Thymus (tissue), 11 donors: ENCODE data around the gene SLC39A11. TPM values are rescaled to one million over a fixed set of nuclear protein-coding genes. Genes with fewer than 3 reads are reported as not detected.
A peak's percentile ranks its signal among the peaks of the same experiment; 100 is the strongest.

Experiments used
- DNase-seq, 9 donors: peaks; one replicate each; pipeline ENCODE4 v3.0.0-alpha.2; 2013; ENCODE audit warnings: low spot score in 9 of 9, low read depth in 6 of 9, missing footprints in 1 of 9
- H3K27ac ChIP-seq, 2 donors: one replicate each; pipeline ENCODE4 v1.5.1; 2013; ENCODE audit warnings: control low read depth in 1 of 2, low read depth in 1 of 2, low read length in 1 of 2, mild to moderate bottlenecking in 1 of 2, moderate library complexity in 1 of 2
- H3K27me3 ChIP-seq, 2 donors: one replicate each; pipeline ENCODE4 v1.5.1; 2013; ENCODE audit warnings: low read length in 1 of 2; ENCODE audit not compliant: control insufficient read depth in 2 of 2, insufficient read depth in 1 of 2
- H3K36me3 ChIP-seq, 2 donors: one replicate each; pipeline ENCODE4 v1.5.1; 2013; ENCODE audit warnings: low read length in 1 of 2, mild to moderate bottlenecking in 1 of 2, moderate library complexity in 1 of 2; ENCODE audit not compliant: control insufficient read depth in 2 of 2, insufficient read depth in 2 of 2
- H3K4me1 ChIP-seq, 2 donors: one replicate each; pipeline ENCODE4 v1.5.1; 2013; ENCODE audit warnings: low read length in 2 of 2; ENCODE audit not compliant: control insufficient read depth in 2 of 2, insufficient read depth in 2 of 2
- H3K4me3 ChIP-seq, 2 donors: one replicate each; pipeline ENCODE4 v1.5.1; 2013; ENCODE audit warnings: low read length in 2 of 2, control low read depth in 1 of 2, mild to moderate bottlenecking in 1 of 2
- H3K9me3 ChIP-seq, 2 donors: one replicate each; pipeline ENCODE4 v1.5.1; 2013; ENCODE audit warnings: low read length in 1 of 2, mild to moderate bottlenecking in 1 of 2; ENCODE audit not compliant: control insufficient read depth in 2 of 2, insufficient read depth in 1 of 2
- whole genome bisulfite sequencing: extraction: QIAGEN DNeasy Blood & Tissue Kit; methylation state at CpG from one replicate; pipeline ENCODE4 v1.1.7; 2013; 5-methylcytosine and 5-hydroxymethylcytosine counted together
- polyA plus RNA-seq: library from polyadenylated mRNA; stranded (reverse); fragments of 200-250 nt; gene quantifications from one replicate; pipeline ENCODE4 v1.2.3, GENCODE V29; 2013
- total RNA-seq: library from RNA; stranded (reverse); fragments of 120-200 nt; gene quantifications from one replicate; pipeline ENCODE4 v1.2.4, GENCODE V29; 2013
- donor health status: healthy.

Gene SLC39A11
- total and polyA plus RNA-seq, 2 donors: 7.4 to 8.7 TPM

DNA sequence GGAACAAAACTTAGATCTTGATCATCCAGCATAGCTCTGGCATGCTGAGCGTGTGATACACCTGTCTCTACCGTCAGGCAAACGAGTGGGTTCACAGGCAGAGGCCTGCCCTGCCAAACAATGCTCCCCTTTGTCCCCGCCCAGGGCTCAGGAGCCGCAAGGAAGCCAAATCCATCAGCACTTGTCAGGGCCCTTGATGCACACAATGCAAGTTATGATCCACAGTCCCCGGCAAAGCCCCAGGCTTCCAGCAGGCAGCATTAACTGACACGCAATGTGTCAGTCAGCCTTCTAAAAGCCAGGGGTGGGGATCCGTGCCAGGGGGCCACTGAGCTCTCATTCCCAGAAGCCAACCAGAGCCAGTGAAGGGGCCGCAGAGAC, 460.9 kb downstream of the SLC39A11 start:
- Histone ChIP-seq H3K27me3 (no peaks in the 10 kb centered on the region), H3K9me3 (peaks cover 0 to 1% of the 10 kb centered on the region in 2 donors), H3K4me3 (no peak overlapping the region), H3K27ac (peak overlapping the region in 1 of 2 donors; percentile 30), H3K4me1 (peaks cover 0 to 8% of the 10 kb centered on the region in 2 donors), H3K36me3 (no peaks in the 10 kb centered on the region)
- DNase-seq: no peak
- 93% methylated on average over 9 of the region's 9 CpGs for WGBS

DNA sequence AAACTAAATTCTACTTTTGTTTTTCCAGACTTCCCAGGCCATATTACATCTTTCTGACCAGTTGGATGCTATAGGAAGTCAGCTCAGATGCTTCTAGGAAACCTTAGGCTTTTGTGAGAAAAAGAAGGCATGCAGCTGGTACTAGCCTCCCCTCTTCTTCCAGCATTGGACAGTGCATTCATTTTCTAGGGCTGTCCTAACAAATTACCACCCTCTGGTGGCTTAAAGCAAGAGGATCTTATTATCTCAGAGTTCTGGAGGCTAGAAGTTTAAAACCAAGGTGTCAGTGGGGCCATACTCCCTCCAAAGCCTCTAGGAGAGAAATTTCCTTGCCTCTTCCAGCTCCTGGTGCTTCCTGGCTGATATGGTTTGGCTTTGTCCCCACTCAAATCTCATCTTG, 467.8 kb downstream of the SLC39A11 start:
- Histone ChIP-seq H3K4me1 (no peaks in the 10 kb centered on the region), H3K36me3 (no peaks in the 10 kb centered on the region), H3K9me3 (peaks cover 0 to 1% of the 10 kb centered on the region in 2 donors), H3K27me3 (peaks cover 0 to 27% of the 10 kb centered on the region in 2 donors), H3K4me3 (no peak overlapping the region), H3K27ac (no peak overlapping the region)
- no peak for DNase-seq

DNA sequence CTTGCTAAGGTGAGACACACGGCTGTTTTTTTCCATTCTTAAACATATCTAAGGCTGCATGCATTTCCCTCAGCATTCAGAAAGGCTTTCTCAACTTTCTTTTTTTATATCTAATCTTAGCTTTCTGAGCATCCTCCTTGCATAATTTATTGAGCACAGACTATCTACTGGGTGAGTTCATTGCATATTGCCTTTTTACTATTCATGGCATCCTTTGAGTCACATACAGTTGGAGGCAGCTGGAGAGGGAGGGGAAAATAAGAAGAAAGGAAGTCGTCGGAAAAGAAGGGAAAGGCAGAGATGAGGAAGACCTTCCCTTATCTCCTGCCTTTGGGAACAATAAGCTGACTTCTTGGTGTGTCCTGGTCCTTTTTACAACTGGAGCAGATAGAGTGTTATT, 468.3 kb downstream of the SLC39A11 start:
- H3K27me3 ChIP-seq: peaks cover 0 to 27% of the 10 kb centered on the region in 2 donors
- H3K27ac ChIP-seq: no peak overlapping the region
- H3K9me3 ChIP-seq: peaks cover 0 to 1% of the 10 kb centered on the region in 2 donors
- H3K4me1 ChIP-seq: no peaks in the 10 kb centered on the region
- 44% methylated on average over 3 of the region's 3 CpGs for WGBS
- H3K36me3 ChIP-seq: no peaks in the 10 kb centered on the region
- no peak for DNase-seq
- H3K4me3 ChIP-seq: no peak overlapping the region

DNA sequence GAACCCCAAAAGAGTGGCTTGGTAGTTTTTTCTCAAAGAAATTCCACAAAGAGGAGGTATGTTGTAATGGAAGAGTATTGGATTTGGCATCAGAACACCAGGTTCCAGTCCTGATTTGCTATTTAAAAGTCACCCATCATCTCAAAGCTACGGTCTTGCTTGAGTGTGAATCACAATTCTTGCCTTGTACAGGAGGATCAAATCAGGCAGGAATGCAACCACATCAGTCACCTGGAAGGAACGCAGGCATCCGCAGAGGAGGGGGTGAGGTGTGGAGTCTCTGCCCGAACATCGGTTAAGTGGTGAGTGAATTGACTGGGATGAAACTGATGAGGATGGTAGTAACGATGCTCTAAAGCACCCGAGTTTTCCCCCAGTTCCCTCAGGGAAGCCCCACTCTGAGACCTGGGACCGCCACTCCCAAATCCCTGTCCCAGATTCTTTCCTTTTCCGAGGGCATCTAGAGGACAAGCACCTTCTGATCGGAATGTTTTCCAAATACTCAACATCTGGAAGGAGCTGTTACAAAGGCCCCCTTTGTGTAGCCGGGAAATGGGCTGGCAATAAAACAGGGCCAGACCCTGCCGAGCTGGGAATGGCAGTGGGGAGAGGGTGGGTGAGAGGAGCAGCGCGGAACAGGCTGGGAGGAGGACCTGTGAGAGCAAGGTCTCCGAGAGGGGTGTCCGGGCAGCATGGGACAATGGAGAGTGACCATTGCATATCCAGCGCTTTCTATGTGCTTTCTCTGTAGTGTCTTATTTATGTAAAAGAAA, 469.6 kb downstream of the SLC39A11 start:
- Histone ChIP-seq H3K27me3 (peaks cover 0 to 32% of the 10 kb centered on the region in 2 donors), H3K36me3 (no peaks in the 10 kb centered on the region), H3K4me3 (no peak overlapping the region), H3K27ac (no peak overlapping the region), H3K4me1 (peaks cover 2 to 6% of the 10 kb centered on the region in 2 donors), H3K9me3 (no peaks in the 10 kb centered on the region)
- 51% methylated on average over 17 of the region's 17 CpGs for WGBS
- DNase-seq: no peak

DNA sequence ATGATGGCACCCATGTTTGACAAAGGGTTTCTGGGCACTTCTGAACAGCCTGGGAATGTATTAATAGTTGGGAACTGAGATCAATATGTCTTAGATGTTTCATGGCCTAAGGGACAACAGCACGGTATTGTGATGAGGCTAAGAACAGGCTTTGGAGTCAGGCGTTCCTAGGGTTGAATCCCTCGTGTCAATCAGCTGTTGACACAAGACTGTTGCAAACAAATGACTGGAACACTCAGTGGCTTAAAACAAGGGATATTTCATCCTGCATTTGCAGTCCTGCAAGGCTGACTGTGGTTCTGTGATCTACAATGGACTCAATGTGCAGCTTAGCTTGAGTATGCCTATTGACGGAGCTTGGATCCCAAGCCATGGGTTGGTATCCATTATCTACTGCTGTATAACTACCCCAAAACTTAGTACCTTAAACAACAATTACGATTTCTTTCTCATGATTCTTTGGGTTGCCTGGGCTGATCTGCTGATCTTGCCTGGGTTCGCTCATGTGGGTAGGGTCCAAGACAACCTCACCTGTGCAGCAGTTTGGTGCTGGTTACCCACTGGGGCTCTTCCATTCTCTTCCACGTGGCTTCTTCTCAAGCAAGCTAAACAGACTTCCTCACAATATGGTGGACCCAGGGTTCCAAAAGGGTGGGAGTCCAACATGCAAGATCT, 472.4 kb downstream of the SLC39A11 start:
- DNase-seq: no peak
- WGBS: 97% methylated on average over 7 of the region's 7 CpGs
- no peak overlapping the region for H3K4me3 ChIP-seq
- no peaks in the 10 kb centered on the region for H3K9me3 ChIP-seq
- H3K27me3 ChIP-seq: peaks cover 0 to 46% of the 10 kb centered on the region in 2 donors
- H3K36me3 ChIP-seq: no peaks in the 10 kb centered on the region
- no peak overlapping the region for H3K27ac ChIP-seq
- peaks cover 2 to 12% of the 10 kb centered on the region in 2 donors for H3K4me1 ChIP-seq

DNA sequence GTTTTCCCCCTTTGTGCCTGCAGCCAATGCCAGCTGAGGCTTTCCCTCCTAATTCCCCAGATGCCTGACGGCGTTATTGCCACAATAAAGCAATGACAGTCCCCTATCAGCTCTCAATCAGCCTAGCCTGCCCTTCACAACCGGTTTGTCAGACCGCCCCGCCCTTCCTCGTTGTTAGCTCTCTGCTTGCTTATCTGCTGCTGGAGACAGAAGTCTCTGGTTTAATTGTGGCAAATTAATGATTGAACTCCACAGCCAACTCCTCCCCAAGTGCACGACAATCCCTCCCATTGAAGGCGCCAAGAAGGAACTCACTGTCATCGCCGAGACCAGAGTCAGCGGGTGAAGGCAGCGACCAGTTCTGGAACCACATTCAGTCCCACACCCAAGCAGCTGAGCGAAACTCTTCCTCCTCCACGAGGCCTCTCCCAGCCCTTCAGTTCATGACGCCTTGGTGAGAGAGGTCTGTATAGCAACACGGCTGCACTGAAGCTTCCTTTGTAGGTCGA, 474.4 kb downstream of the SLC39A11 start:
- H3K9me3 ChIP-seq: no peaks in the 10 kb centered on the region
- no peak overlapping the region for H3K4me3 ChIP-seq
- peak in 1 of 9 donors; percentile 29 for DNase-seq

DNA sequence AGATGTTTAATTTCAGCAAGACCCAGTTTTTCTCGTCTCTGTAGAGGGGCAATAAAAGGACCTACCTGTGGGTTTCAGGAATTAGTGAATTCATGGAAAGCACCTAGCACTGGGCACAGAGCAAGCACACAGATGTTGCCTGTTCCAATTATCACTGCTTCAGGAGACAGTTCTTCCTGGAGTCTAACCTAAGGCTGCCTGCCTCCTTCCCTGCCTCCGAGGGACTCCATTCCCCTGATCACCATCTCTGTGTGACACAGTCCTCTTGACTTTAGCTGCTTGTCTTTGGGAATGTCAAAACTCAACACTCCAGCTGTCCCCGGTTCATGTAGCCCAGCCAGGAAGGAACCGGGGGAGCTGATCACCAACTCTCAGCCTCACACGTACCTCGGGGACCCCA, 474.9 kb downstream of the SLC39A11 start:
- 45% methylated on average over 6 of the region's 6 CpGs for WGBS
- H3K4me3 ChIP-seq: no peak overlapping the region

More for the DNA sequence above, 474.4 kb downstream of the SLC39A11 start:
- Histone ChIP-seq H3K4me1 (peaks cover 2 to 12% of the 10 kb centered on the region in 2 donors), H3K27ac (no peak overlapping the region), H3K36me3 (no peaks in the 10 kb centered on the region), H3K27me3 (peaks cover 0 to 47% of the 10 kb centered on the region in 2 donors)
- WGBS: 9% methylated on average over 17 of the region's 17 CpGs

DNA sequence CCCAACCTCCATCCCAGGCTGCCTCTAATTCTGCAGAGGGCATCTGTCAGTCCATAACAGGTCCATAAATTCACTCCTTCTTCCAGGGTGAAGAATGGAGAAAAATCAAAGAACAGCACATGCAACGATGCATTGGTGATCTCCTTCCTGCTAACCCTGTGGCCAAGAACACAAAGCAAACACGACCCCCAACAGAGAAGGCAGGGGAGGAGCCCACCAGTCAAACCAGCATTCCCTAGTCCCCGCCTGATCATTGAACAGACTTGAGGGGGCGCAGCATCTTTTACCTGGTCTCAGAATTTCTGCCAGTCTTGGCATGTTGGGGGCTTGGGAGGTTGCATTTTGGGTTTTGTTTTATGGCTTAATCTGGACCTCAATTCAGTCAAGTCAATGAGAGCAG, 476.0 kb downstream of the SLC39A11 start:
- peaks cover 2 to 12% of the 10 kb centered on the region in 2 donors for H3K4me1 ChIP-seq
- no peak overlapping the region for H3K27ac ChIP-seq
- H3K4me3 ChIP-seq: no peak overlapping the region
- H3K9me3 ChIP-seq: no peaks in the 10 kb centered on the region
- WGBS: 71% methylated on average over 4 of the region's 4 CpGs
- DNase-seq: no peak
- H3K36me3 ChIP-seq: no peaks in the 10 kb centered on the region
- H3K27me3 ChIP-seq: peaks cover 0 to 38% of the 10 kb centered on the region in 2 donors

More for the DNA sequence above, 474.9 kb downstream of the SLC39A11 start:
- H3K27ac ChIP-seq: no peak overlapping the region
- no peak for DNase-seq
- H3K4me1 ChIP-seq: peaks cover 2 to 12% of the 10 kb centered on the region in 2 donors
- H3K36me3 ChIP-seq: no peaks in the 10 kb centered on the region
- peaks cover 0 to 44% of the 10 kb centered on the region in 2 donors for H3K27me3 ChIP-seq
- no peaks in the 10 kb centered on the region for H3K9me3 ChIP-seq

DNA sequence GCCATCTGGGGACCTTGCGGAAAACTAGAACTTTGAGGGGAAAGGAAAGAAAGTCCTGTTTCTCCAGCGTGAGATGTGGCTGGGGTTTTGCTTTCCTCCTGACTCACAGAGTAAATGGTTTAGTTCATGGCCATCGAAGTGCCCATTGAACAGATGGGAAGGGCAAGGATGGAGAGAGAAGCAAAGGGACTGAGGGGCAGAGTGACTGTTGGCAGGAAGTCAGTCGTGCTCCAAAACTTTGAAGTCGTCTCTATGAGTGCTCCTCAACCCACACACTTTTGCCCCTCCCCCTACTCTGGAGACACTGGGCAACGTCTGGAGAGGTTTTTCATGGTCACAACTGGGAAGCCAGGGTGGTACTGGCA, 476.9 kb downstream of the SLC39A11 start:
- Histone ChIP-seq H3K4me3 (no peak overlapping the region), H3K4me1 (peaks cover 2 to 12% of the 10 kb centered on the region in 2 donors), H3K36me3 (no peaks in the 10 kb centered on the region), H3K9me3 (no peaks in the 10 kb centered on the region), H3K27me3 (peaks cover 0 to 38% of the 10 kb centered on the region in 2 donors), H3K27ac (no peak overlapping the region)
- DNase-seq: no peak
- WGBS: 64% methylated on average over 6 of the region's 6 CpGs
